WI38 (cell line): ENCODE results near the gene NAP1L3.

Experiments used
- H3K4me3 ChIP-seq: 2 replicates; pipeline ENCODE4 v1.5.1; 2011; ENCODE audit warnings: low read depth, mild to moderate bottlenecking, control low read depth, low read length
- TF ChIP-seq, protein P1 (sequence below): IDR thresholded peaks from 2 replicates; pipeline ENCODE4 v1.5.1; 2012; ENCODE audit warnings: low read depth, mild to moderate bottlenecking, control low read depth, low read length

Gene NAP1L3

GRCh38 chrX:93673056-93673868, at the start of gene NAP1L3:
NAP1L3 (minus strand) TSS chrX:93673578; CDS start chrX:93673304, 274 bp downstream.
- TF ChIP-seq, protein P1, sequence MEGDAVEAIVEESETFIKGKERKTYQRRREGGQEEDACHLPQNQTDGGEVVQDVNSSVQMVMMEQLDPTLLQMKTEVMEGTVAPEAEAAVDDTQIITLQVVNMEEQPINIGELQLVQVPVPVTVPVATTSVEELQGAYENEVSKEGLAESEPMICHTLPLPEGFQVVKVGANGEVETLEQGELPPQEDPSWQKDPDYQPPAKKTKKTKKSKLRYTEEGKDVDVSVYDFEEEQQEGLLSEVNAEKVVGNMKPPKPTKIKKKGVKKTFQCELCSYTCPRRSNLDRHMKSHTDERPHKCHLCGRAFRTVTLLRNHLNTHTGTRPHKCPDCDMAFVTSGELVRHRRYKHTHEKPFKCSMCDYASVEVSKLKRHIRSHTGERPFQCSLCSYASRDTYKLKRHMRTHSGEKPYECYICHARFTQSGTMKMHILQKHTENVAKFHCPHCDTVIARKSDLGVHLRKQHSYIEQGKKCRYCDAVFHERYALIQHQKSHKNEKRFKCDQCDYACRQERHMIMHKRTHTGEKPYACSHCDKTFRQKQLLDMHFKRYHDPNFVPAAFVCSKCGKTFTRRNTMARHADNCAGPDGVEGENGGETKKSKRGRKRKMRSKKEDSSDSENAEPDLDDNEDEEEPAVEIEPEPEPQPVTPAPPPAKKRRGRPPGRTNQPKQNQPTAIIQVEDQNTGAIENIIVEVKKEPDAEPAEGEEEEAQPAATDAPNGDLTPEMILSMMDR = no peak
- H3K4me3 ChIP-seq = no peak within 1 kb of the TSS

DNA sequence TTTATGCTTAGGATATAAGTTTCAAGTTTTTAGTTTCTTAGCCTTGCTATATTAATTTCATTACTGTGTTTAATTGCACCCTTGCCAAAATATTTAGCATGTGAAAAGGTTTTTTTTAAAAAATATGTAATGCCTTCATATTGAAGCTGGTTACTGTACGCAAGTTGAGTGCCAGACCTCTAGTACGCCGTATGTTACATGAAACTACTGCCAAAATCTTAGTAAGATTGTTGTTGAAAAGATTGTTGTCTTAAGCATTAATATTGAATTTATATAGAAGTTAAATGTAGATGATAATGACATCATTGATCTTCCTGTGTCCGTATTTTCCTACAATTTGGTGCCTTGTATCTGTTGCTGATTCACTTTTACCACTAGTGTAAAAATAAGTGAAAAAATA, 37.7 kb upstream of the NAP1L3 start:
- TF ChIP-seq, protein P1 = no peak
- no peak overlapping the region for H3K4me3 ChIP-seq

- H3K4me3 ChIP-seq = no peak overlapping the region
- TF ChIP-seq, protein P1 = no peak
Observed at GRCh38 chrX:93703701-93704100, 30.3 kb upstream of the NAP1L3 start.

GRCh38 chrX:93695981-93696380, 22.6 kb upstream of the NAP1L3 start:
- no peak overlapping the region for H3K4me3 ChIP-seq

DNA sequence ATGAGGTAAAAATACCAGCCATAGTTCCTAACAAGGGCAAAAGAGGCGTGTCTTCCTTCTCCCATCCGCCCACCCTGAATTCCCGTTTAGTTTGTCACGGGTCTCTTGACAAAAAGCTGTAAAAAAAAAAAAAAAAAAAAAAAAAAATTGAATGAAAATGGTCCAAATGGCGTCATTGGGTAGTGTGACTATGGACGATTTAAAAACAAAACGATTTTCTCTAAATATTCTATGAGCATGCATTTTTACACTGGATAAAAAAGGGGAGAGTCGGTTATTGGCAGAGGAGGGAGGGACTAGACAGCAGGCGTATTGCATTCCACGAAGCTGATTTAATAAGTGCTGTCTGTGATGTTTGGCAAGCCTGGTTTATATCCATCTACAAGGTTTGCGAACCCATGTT, 492 bp upstream of the NAP1L3 start, which contains the start of gene FAM133A:
Gene FAM133A (plus strand): TSS at position 338 of the 403 bp plus-strand sequence. CDS start 35,214 bp downstream, outside the sequence.
- TF ChIP-seq, protein P1 = no peak
- no peak within 1 kb of the TSS for H3K4me3 ChIP-seq

More at GRCh38 chrX:93695981-93696380, 22.6 kb upstream of the NAP1L3 start:
- TF ChIP-seq, protein P1 = no peak

DNA sequence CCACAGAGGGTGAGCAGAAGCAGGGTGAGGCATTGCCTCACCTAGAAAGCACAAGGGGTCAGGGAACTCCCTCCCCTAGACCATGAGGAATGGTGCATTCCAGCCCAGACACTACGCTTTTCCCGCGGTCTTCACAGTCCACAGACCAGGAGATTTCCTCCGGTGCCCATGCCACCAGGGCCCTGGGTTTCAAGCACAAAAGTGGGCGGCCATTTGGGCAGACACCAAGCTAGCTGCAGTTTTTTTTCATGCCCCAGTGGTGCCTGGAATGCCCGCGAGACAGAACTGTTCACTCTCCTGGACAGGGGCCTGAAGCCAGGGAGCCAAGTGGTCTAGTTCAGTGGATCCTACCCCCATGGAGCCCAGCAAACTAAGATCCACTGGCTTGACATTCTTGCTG, 12.8 kb downstream of the NAP1L3 start:
- no peak overlapping the region for H3K4me3 ChIP-seq
- TF ChIP-seq, protein P1 = no peak

- H3K4me3 ChIP-seq = no peak overlapping the region
- TF ChIP-seq, protein P1 = no peak
Observed at GRCh38 chrX:93649381-93649780, 24.0 kb downstream of the NAP1L3 start.
